HG02852 (cell line): ENCODE data around the gene SRBD1.

Experiments used
- ATAC-seq: cut with Tn5 transposase; IDR thresholded peaks from one replicate; pipeline ENCODE4 v1.9.1; 2021; ENCODE audit warnings: mild to moderate bottlenecking, moderate library complexity; ENCODE audit not compliant: unreplicated experiment

Gene SRBD1

GRCh38 chr2:45477546-45477945, 133.5 kb downstream of the SRBD1 start:
- ATAC-seq: no peak

GRCh38 chr2:45470531-45470930, 140.5 kb downstream of the SRBD1 start:
- ATAC-seq: no peak

DNA sequence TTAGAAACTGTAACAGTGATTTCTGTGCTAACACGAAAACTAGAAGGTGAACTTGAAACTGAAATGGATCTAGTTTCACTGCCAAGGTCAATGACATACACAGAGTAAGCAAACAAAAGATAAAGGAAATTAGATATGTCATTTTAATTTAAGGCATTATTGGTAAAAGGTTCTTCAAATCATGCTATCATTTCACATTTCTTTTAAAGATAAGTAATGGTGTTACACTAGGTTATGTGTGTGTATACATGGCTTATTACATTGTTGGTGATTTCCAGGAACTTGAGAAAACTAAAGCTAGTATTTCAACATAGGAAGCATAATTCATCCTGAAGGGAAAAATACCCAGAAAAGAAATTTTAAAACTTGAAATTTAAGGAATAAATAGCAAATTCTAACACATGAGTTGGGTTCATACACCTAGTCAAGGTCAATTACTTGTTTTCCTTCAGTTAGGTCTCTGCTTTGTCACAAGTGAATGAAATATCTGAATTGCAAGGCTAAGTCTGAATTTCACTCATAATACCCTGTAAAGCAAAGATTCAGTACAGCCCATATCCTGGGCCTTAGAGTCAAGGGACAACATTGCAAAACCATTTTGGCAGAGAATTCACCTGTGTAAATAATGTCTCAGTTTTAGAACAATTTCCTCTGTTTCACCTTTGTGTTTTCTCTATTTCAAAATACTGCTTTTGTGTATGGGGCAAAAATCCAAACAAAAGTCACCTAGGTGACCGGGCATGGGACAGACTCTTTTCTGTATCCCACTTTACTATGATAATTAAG, 141.6 kb downstream of the SRBD1 start:
- no peak for ATAC-seq

DNA sequence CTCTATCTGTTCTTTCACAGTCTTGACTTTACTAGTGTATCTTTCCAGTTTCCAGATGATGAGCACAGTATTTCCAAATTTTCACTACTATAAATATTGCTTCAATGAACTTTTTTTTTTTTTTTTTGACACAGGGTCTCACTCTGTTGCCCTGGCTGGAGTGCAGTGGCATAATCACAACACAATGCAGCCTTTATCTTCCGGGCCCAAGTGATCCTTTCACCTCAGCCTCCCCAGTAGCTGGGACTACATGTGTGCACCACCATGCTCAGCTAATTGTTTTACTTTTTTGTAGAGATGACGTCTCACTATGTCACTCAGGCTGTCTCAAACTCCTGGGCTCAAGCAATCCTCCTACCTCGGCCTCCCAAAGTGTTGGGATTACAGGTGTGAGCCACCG, 142.8 kb downstream of the SRBD1 start:
- no peak for ATAC-seq

DNA sequence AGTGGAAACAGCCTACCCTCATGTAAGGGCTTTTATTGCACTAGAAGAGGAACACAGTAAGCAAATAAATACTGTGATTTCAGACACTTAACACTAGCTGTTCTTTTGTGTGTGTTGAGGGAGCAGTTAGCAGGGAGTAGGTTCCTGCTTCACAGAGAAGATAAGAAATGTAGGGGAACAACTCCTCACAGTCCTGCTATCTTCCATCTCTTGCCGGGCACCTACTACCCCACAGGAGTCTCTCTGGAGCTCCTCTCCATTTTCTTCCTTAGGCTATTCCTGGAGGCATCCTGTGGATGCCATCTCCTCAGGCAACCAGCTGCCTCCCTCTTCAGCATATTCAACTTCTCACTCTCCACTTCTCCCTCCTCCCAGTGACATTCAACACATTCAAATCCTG, 145.0 kb downstream of the SRBD1 start:
- no peak for ATAC-seq

DNA sequence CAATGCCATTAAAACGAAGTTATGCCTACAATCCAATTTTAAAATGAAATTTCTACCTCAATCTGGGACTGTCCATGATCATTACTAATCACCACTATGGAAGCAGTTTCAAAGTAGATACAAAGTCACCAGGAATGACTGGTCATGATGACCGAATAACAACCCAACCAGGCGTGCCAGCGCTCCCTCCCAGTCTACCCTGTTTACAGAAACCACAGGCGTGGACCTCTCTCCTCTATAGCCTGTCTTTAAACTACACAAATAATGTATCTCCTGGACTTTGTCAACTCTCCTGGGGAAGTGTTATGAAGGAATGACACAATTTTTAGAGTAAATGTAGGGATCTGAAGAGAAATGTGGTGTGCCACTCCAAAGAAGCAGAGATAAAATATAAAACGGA, 150.2 kb downstream of the SRBD1 start:
- no peak for ATAC-seq

- ATAC-seq: no peak
Observed at GRCh38 chr2:45459860-45460259, 151.2 kb downstream of the SRBD1 start.

DNA sequence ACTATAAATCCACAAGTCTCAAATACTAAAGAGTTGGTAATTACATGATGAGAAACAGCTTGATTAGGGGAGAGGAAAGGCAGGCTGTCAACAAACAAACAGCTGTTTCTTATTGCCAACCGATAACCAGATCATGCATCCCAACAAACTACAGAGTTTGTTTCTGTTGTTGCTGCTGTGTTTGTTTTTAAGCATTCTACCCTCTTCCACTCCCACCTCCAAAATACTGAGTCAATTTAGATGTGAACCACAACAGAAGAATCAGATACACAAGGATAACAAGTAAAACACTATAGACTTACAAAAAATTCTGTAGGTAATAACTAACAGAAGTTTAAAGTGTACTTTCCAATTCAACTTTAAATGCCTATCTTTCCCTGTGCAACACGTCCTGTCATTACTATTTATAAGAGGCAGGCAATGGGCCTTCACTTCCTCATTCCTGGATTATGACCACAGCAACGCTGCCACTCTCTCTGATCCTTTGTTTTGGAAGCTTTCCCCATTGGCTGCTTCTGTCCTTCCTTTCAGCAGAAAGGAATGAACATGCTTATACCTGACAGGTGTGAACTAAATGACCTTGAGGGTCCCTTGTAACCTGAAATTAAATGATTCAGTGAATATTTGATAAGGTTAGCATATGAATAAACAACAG, 152.0 kb downstream of the SRBD1 start:
- ATAC-seq: no peak

- ATAC-seq: no peak
Observed at GRCh38 chr2:45457211-45457945, 153.7 kb downstream of the SRBD1 start.

GRCh38 chr2:45452866-45453265, 158.2 kb downstream of the SRBD1 start:
- ATAC-seq: no peak

DNA sequence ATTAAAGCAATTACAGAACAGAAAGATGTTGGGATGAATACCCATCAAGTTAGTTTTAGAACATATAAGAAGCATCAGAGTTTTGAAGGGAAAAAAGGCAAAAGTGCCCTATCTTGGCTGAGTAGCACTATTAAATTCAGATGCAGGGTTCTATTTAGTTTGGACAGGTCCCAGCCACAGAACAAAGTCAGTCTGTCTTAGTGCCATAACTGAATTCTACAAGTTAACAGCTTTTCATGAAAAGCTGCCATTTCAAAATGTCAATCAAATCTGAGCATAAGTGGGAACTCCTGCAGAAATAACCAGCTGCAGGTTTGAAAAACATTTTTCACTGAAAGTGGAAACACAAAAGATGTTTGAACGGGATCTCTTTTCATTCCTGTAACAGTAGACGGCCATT, 160.4 kb downstream of the SRBD1 start:
- ATAC-seq: no peak

DNA sequence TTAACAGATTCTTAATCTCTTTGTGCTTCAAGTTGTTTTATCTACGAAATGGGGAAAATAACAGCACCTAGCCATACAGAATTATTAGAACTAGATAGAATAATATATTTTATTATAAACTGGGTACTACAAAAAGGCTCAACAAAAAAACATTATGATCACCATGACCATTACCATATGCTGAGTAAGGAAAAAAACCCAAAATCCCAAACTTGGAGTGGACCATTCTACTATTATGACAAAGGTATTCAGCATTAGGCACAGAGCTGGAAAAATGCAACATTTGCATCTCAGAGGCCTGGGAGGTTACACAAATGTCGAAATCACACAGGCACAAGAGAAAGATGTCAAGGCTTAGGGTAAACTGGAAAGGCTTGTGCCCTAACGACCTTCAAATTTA, 162.8 kb downstream of the SRBD1 start:
- ATAC-seq: no peak

- ATAC-seq: no peak
Observed at GRCh38 chr2:45446016-45446415, 165.1 kb downstream of the SRBD1 start.

DNA sequence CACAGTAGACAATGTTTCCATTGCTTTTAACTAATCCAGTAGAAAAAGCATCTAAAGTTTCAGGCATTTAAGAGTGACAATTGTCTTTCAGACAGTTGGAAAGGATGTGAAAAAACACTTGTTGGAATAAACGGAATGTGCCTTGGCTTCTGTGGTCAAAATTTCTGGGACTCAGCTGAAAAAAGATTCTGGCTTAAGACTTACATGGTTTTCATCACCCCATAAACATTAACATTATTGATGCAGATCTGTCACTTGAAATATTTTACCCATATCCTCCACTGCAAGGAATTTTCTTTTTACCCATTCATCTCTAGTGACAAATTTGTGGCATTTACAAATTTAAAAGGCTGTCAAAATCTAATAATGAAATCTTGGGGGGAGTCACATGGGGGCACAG, 166.0 kb downstream of the SRBD1 start:
- no peak for ATAC-seq

DNA sequence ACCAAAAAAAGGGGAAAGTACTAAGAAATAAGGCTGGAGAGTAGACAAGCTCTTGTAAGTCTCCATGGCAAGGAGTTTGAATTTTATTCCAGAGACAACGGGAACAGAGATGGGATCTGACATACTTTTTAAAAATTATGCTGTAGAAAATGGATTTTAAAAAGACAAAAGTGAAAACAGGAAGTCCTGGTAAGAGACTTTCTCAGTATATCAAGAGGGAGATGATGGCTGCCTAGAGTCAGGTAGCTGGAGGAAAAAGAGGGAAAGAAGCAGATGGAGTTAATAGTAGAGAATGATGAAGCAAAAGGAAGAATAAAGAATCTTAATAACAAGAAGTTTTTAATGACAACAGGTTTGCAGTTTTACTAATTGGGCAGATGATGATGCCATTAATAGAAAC, 168.1 kb downstream of the SRBD1 start:
- ATAC-seq: no peak

GRCh38 chr2:45442026-45442425, 169.0 kb downstream of the SRBD1 start:
- ATAC-seq: no peak

DNA sequence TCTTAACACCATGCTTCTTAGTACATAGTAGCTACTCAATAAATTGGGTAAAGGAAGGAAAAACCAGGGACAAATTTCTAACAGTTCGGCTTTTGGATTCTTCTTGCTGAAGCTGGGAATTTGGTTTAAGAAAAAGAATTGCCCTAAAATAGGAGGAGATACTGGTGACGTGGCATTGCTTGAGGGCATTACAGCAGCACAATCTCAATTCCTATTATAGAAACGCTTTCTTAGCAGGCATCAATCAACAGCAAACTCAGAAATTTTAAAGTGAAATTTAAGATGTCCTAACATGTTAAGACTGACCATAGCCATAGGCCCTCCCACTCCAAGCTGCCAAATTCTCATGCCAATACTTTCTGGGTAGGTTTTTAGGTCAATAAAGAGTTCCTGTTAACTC, 169.5 kb downstream of the SRBD1 start:
- ATAC-seq: no peak

- ATAC-seq: peak; percentile 77
Observed at GRCh38 chr2:45439788-45440773, 171.0 kb downstream of the SRBD1 start.

GRCh38 chr2:45438872-45439665, 172.0 kb downstream of the SRBD1 start:
- ATAC-seq: no peak

DNA sequence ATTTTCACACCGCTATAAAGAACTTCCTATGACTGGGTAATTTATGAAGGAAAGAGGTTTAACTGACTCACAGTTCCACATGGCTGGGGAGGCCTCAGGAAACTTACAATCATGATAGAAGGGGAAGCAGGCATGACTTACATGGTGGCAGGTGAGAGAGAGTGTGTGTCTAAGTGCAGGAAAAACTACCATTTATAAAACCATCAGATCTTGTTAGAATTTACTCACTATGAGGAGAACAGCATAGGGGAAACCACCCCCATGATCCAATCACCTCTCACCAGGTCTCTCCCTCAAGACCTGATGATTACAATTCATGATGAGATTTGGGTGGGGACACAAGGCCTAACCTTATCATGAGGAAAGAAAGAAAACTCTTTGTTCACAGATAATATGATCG, 174.6 kb downstream of the SRBD1 start:
- ATAC-seq: no peak
